ENCODE measurements around the gene MIX23.
A peak's percentile ranks its signal among the peaks of the same experiment; 100 is the strongest.

The MIX23 gene

DNA sequence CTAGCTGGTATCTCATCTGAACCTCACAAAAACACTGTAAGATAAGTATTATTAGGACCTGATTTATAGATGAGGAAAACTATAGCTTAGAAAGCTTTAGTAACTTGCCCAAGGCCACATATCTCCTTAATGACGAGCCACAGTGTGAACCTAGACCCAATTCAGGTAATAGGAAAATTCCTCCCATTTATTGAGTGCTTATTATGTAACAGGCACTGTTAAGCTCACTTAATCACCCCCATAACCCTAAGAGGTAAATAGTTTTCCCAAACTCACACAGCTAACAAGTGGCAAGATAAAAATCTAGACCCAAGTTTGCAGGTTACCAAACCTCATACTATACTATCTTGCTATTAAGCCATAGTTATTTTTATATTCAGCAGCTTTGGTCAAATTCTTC lies 24.9 kb upstream of the MIX23 start:
- no peak for DNase-seq (ENCODE audit: low read depth)
- H3K4me3 ChIP-seq (replicated peaks; ENCODE audit: low read depth, low read length): no peak overlapping the region
- TF ChIP-seq, protein P1, sequence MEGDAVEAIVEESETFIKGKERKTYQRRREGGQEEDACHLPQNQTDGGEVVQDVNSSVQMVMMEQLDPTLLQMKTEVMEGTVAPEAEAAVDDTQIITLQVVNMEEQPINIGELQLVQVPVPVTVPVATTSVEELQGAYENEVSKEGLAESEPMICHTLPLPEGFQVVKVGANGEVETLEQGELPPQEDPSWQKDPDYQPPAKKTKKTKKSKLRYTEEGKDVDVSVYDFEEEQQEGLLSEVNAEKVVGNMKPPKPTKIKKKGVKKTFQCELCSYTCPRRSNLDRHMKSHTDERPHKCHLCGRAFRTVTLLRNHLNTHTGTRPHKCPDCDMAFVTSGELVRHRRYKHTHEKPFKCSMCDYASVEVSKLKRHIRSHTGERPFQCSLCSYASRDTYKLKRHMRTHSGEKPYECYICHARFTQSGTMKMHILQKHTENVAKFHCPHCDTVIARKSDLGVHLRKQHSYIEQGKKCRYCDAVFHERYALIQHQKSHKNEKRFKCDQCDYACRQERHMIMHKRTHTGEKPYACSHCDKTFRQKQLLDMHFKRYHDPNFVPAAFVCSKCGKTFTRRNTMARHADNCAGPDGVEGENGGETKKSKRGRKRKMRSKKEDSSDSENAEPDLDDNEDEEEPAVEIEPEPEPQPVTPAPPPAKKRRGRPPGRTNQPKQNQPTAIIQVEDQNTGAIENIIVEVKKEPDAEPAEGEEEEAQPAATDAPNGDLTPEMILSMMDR (IDR thresholded peaks at IDR 0.05; ENCODE audit: low read length, missing control alignments): no peak

DNA sequence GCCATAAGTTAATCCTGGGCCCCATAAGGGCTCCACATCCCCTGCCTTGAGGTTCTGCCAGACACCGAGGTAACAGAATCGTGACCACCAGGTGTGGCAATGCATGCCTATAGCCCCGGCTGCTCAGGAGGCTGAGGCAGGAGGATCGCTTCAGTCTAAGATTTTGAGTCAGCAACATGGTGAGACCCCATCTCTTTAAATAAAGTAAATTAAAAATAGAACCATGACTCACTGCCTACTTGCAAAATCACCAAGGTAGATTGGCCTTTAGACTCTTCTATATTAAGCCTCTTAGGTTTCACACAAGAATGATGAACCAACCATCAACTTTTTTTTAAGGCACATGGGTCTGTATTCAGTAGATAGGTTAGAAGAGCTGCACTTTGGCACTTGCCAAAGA lies 23.2 kb upstream of the MIX23 start:
- DNase-seq (ENCODE audit: low read depth): no peak
- H3K4me3 ChIP-seq (replicated peaks; ENCODE audit: low read depth, low read length): no peak overlapping the region
- TF ChIP-seq, protein P1 (IDR thresholded peaks at IDR 0.05; ENCODE audit: low read length, missing control alignments): no peak

DNA sequence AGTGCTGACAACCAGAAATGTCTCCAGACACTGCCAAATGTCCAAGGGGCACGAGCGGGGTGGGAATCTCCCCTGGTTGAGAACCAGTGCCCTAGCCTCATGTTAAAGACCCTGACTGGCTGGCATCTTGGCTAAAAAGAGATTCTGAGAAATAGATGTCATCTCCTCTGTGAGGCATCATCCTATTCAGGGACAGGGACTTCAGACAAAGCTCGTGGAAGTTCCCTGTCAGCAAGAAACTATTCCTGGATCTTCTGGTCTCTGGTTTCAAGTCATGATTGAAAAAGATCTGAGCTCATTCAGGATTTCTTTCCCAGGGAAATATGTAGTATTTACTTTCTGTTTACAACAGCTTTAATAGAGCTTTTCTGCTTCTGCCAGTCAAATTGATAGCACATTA lies 22.0 kb upstream of the MIX23 start:
- no peak for DNase-seq (ENCODE audit: low read depth)
- TF ChIP-seq, protein P1 (IDR thresholded peaks at IDR 0.05; ENCODE audit: low read length, missing control alignments): no peak
- no peak overlapping the region for H3K4me3 ChIP-seq (replicated peaks; ENCODE audit: low read depth, low read length)

DNA sequence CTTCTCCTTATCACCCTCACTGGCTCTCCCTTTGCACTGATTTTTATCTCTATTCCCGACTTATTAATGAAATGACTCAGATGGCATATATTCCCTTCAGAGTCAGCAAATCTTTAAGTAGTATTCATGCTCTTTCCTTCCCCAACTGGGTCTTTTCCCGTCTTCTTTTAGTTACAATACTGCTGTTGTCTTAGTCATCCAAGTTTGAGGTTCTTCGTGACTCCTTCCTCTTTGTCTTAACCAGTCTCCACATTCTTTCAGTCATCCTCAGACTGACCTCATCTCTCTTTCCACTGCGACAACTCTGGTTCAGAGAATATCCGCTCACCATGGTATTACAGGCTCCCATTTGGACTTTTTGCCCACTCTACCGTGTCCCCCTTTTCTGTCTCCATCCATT lies 20.5 kb upstream of the MIX23 start:
- TF ChIP-seq, protein P1 (IDR thresholded peaks at IDR 0.05; ENCODE audit: low read length, missing control alignments): no peak
- peak; percentile 24 for DNase-seq (ENCODE audit: low read depth)
- H3K4me3 ChIP-seq (replicated peaks; ENCODE audit: low read depth, low read length): no peak overlapping the region

DNA sequence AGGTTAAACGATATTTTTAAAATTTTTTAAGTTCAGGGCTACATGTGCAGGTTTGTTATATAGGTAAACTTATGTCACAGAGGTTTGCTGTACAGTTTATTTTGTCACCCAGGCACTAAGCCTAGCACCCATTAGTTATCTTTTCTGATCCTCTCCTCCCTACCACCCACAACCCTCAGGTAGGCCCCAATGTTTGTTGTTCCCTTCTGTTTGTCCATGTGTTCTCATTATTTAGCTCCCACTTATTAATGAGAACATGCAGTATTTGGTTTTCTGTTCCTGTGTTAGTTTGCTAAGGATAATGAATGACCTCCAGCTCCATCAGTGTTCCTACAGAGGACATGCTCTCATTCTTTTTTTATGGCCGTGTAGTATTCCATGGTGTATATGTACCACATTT lies 15.9 kb upstream of the MIX23 start:
- H3K4me3 ChIP-seq (replicated peaks; ENCODE audit: low read depth, low read length): no peak overlapping the region
- TF ChIP-seq, protein P1 (IDR thresholded peaks at IDR 0.05; ENCODE audit: low read length, missing control alignments): no peak
- DNase-seq (ENCODE audit: low read depth): no peak

DNA sequence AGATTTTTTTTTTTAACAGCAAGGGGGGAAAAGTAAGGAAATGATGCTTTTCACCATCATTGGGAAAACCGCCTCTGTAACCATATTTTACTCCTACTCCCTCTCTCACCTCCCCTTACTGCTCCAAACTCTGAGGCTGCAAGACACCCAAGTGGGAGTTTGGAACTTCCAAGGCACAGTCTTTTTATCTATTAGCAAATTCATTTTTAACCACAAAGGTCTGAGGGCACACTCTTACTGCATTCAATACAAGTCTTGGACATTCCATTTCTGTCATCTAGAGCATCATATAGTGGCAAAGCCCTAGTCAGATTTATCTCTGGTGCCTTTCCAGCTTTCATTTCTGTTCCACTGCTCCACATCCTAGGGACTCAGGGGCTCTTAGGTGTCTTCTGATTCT lies 14.2 kb upstream of the MIX23 start:
- DNase-seq (ENCODE audit: low read depth): peak; percentile 42
- TF ChIP-seq, protein P1 (IDR thresholded peaks at IDR 0.05; ENCODE audit: low read length, missing control alignments): no peak
- H3K4me3 ChIP-seq (replicated peaks; ENCODE audit: low read depth, low read length): no peak overlapping the region

DNA sequence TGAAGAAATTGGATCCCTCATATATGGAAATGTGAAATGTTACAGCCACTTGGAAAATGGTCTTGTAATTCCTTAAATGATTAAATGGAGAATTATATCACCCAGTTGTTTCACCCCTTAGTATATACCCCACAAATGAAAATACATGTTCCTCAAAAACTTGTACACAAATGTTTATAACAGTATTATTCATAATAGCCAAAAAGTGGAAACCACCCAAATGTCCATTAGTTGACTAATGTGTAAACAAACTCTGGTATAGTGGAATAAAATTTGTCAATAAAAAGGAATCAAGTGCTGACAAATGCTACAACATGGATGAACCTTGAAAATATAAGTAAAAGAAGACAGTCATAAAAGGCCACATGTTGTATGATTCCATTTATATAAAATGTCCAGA lies 13.5 kb upstream of the MIX23 start:
- H3K4me3 ChIP-seq (replicated peaks; ENCODE audit: low read depth, low read length): no peak overlapping the region

More for the DNA sequence above, 13.5 kb upstream of the MIX23 start:
- no peak for DNase-seq (ENCODE audit: low read depth)
- TF ChIP-seq, protein P1 (IDR thresholded peaks at IDR 0.05; ENCODE audit: low read length, missing control alignments): no peak
